K562 treated with DMSO at 1 percent for 4 hours (cell line): ENCODE data around the gene IL37. TPM values are rescaled to one million over a fixed set of nuclear protein-coding genes. Genes with fewer than 3 reads are reported as not detected.

Experiments
- total RNA-seq: library from RNA; unstranded; fragments of 300-600 nt; gene quantifications from 2 replicates; pipeline ENCODE4 v1.2.3, GENCODE V29; 2022; ENCODE audit not compliant: insufficient read depth

The IL37 gene
- total RNA-seq, result not detected in 2 replicates

GRCh38 chr2:112910865-112911264 is at the start of gene IL37:
TSS of gene IL37 (plus strand) at chr2:112911165. CDS start at chr2:112913013, 1,848 bp downstream.

Other genes with a start within 250 kb of the IL37 start
- gene NT5DC4, start 190.1 kb upstream of the IL37 start, total RNA-seq, result not detected in 2 replicates
- 12.0 and 13.5 TPM in 2 replicates for gene CKAP2L, start 146.6 kb upstream of the IL37 start, total RNA-seq
- gene IL1A, start 126.7 kb upstream of the IL37 start, total RNA-seq, result 0.58 and 0.81 TPM in 2 replicates
- gene IL1B, start 74.4 kb upstream of the IL37 start, total RNA-seq, result not detected in 2 replicates
- not detected in 2 replicates for gene IL36G, start 66.8 kb downstream of the IL37 start, total RNA-seq
- gene IL36A, start 94.3 kb downstream of the IL37 start, total RNA-seq, result not detected in 2 replicates
- gene IL36B, start 141.7 kb downstream of the IL37 start, total RNA-seq, result not detected in 2 replicates
- gene IL36RN, start 148.0 kb downstream of the IL37 start, total RNA-seq, result not detected in 2 replicates
- not detected in 2 replicates for gene IL1F10, start 156.8 kb downstream of the IL37 start, total RNA-seq
- not detected in 2 replicates for gene IL1RN, start 216.4 kb downstream of the IL37 start, total RNA-seq